DMS 273 treated with DMSO at 0.1 percent for 48 hours (cell line): ENCODE data around the gene SPSB1.
A peak's percentile ranks its signal among the peaks of the same experiment; 100 is the strongest.

ENCODE experiments used
- DNase-seq: peaks from one replicate; lab custom pipeline; 2025; lab: John Stamatoyannopoulos, UW

SPSB1 gene

GRCh38 chr1:9292361-9293240 lies at the start of gene SPSB1:
Gene SPSB1, plus strand, starts transcription at chr1:9292894. Its CDS starts 62,998 bp downstream, at chr1:9355892.
- DNase-seq: peak; percentile 37

- DNase-seq: no peak
Measured at GRCh38 chr1:9243066-9243739, 49.5 kb upstream of the SPSB1 start.

GRCh38 chr1:9244501-9245229 lies 48.0 kb upstream of the SPSB1 start:
- DNase-seq: no peak

- no peak for DNase-seq
Measured at GRCh38 chr1:9245230-9245619, 47.5 kb upstream of the SPSB1 start.

GRCh38 chr1:9245661-9246060 lies 47.0 kb upstream of the SPSB1 start:
- no peak for DNase-seq

GRCh38 chr1:9246215-9246614 lies 46.5 kb upstream of the SPSB1 start:
- no peak for DNase-seq

GRCh38 chr1:9246841-9247785 lies 45.6 kb upstream of the SPSB1 start:
- no peak for DNase-seq

GRCh38 chr1:9247894-9248293 lies 44.8 kb upstream of the SPSB1 start:
- no peak for DNase-seq

- DNase-seq: no peak
Measured at GRCh38 chr1:9248341-9249262, 44.1 kb upstream of the SPSB1 start.

- DNase-seq: no peak
Measured at GRCh38 chr1:9249263-9249533, 43.5 kb upstream of the SPSB1 start.

GRCh38 chr1:9249534-9250410 lies 42.9 kb upstream of the SPSB1 start:
- DNase-seq: no peak

GRCh38 chr1:9250411-9251381 lies 42.0 kb upstream of the SPSB1 start:
- no peak for DNase-seq

- no peak for DNase-seq
Measured at GRCh38 chr1:9251501-9251900, 41.2 kb upstream of the SPSB1 start.

GRCh38 chr1:9253004-9253403 lies 39.7 kb upstream of the SPSB1 start:
- no peak for DNase-seq

GRCh38 chr1:9253453-9254105 lies 39.1 kb upstream of the SPSB1 start:
- no peak for DNase-seq

GRCh38 chr1:9256332-9256731 lies 36.4 kb upstream of the SPSB1 start:
- DNase-seq: no peak

- no peak for DNase-seq
Measured at GRCh38 chr1:9257851-9258250, 34.8 kb upstream of the SPSB1 start.

GRCh38 chr1:9258629-9259028 lies 34.1 kb upstream of the SPSB1 start:
- DNase-seq: no peak
